Vagina (tissue), 2 donors: Measurements from ENCODE around the gene CDC27.
"Not testable (repeated sequence)": the region's sequence is repeated elsewhere in the genome, so short reads cannot be mapped to it uniquely, and the experiment has no call there.

Source experiments
- POLR2A ChIP-seq, 2 donors: fragments of 450-650 bp; IDR thresholded peaks; one replicate each; pipeline ENCODE4 v1.6.1; 2017; ENCODE audit warnings: antibody characterized with exemption in 2 of 2, mild to moderate bottlenecking in 2 of 2, moderate library complexity in 2 of 2
- TF ChIP-seq, protein P1 (sequence below), 3 experiments: fragments of 450-650 bp in 2 of 3; fragments of 200-600 bp in 1 of 3; sonication (generic) in 1 of 3; IDR thresholded peaks; one replicate each; pipeline ENCODE4 v1.5.1; 2017 to 2019; ENCODE audit warnings: antibody characterized with exemption in 3 of 3, mild to moderate bottlenecking in 2 of 3, moderate library complexity in 2 of 3

DNA sequence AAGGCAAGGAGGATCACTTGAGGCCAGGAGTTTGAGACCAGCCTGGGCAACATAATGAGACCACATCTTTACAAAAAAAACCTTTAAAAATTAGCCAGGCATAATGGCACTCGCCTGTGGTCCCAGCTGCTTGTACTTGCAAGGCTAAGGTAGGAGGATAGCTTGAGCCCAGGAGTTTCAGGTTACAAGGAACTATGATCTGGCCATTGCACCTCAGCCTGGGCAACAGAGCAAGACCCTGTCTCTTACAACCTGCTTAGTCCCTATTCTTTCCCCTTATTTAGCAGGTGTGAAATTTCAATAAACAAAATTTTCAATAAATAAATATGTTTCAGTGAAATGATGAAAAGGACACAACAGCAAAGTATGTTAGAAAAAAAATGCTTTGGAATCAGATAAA is 114.7 kb downstream of the CDC27 start:
- not testable (repeated sequence) for TF ChIP-seq POLR2A (IDR thresholded peaks at IDR 0.05)
- TF ChIP-seq, protein P1, sequence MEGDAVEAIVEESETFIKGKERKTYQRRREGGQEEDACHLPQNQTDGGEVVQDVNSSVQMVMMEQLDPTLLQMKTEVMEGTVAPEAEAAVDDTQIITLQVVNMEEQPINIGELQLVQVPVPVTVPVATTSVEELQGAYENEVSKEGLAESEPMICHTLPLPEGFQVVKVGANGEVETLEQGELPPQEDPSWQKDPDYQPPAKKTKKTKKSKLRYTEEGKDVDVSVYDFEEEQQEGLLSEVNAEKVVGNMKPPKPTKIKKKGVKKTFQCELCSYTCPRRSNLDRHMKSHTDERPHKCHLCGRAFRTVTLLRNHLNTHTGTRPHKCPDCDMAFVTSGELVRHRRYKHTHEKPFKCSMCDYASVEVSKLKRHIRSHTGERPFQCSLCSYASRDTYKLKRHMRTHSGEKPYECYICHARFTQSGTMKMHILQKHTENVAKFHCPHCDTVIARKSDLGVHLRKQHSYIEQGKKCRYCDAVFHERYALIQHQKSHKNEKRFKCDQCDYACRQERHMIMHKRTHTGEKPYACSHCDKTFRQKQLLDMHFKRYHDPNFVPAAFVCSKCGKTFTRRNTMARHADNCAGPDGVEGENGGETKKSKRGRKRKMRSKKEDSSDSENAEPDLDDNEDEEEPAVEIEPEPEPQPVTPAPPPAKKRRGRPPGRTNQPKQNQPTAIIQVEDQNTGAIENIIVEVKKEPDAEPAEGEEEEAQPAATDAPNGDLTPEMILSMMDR (IDR thresholded peaks at IDR 0.05): not testable (repeated sequence)
